NT2/D1 (cell line): ENCODE measurements around the gene THBD.

Source experiments
- SUZ12 ChIP-seq: IDR thresholded peaks from 2 replicates; pipeline ENCODE4 v1.6.1; 2011; ENCODE audit not compliant: insufficient read length, insufficient read depth; ENCODE audit errors: extremely low read depth
- YY1 ChIP-seq: IDR thresholded peaks from 2 replicates; pipeline ENCODE4 v1.6.1; 2011; ENCODE audit not compliant: insufficient read length, insufficient read depth
- ZNF274 ChIP-seq: IDR thresholded peaks from 2 replicates; pipeline ENCODE4 v1.6.1; 2011; ENCODE audit warnings: mild to moderate bottlenecking, low read depth, low read length

- TF ChIP-seq SUZ12 (no peak), ZNF274 (no peak), YY1 (no peak)
Observed at GRCh38 chr20:23029324-23029723, 20.1 kb downstream of the THBD start.
